Erythroblast (primary cell): ENCODE measurements around the gene BTBD16.

ENCODE experiments used
- GATA1 ChIP-seq: IDR thresholded peaks from 2 replicates; pipeline ENCODE4 v1.6.1; 2011; ENCODE audit warnings: low read depth, mild to moderate bottlenecking, control low read depth, low read length, moderate library complexity
- POLR2A ChIP-seq: IDR thresholded peaks from 2 replicates; pipeline ENCODE4 v1.6.1; 2011; ENCODE audit warnings: mild to moderate bottlenecking, low read length

DNA sequence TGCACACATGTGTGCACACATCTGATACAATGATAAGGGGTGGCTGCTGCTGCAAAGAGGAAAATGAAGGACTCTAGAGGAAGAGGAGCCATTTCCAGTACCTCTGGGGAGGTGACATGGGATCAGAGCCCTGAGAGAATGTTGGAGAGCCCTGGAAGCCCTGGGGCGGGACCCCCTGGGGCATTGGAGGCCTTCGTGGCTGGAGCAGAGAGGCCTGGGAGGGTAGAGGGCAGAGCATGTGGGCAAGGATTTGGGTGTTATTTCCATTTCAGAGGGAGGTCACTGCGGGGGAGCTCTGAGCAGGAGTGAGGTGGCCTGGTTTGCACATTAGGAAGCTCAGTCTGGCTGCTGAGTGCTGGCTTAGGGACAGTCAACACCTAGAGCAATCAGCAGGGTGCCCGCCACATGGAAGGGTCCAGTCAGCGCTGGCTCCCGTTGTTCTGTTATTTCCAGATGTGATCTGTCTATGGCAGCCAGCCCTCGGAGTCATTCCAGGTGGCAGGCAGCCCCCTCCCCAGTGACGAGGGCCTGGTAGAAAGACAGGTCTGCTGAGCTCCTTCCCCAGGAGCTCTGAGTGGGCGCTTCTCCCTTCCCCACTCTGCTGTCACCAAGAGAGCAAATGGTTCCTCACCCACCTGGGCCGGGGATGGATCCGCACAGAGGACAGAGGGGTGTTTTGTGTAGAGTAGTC lies 24.1 kb upstream of the BTBD16 start:
- no peak for TF ChIP-seq POLR2A
- no peak for TF ChIP-seq GATA1
